NCI-H2196 (cell line): ENCODE results near the gene OR5D13.

ENCODE experiments used
- DNase-seq: peaks from one replicate; lab custom pipeline; 2025; ENCODE audit not compliant: unreplicated experiment; lab: John Stamatoyannopoulos, UW

Gene OR5D13, protein sequence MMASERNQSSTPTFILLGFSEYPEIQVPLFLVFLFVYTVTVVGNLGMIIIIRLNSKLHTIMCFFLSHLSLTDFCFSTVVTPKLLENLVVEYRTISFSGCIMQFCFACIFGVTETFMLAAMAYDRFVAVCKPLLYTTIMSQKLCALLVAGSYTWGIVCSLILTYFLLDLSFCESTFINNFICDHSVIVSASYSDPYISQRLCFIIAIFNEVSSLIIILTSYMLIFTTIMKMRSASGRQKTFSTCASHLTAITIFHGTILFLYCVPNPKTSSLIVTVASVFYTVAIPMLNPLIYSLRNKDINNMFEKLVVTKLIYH

DNA sequence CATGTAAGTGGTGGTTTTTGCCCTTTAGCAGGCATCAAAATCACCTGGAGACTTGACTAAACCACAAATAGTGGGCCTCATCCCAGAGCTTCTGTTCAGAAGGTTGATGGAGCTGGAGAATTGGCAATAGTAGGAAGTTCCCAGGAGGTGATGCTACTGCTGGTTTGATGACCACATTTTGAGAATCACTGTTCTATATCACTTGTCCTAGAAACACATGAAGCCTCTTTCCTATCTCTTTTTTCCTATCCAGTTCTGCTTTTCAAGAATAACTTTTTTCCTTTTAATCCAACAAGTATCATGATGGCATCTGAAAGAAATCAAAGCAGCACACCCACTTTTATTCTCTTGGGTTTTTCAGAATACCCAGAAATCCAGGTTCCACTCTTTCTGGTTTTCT, at the start of gene OR5D13:
TSS of gene OR5D13 (plus strand) at position 301 of the 400 bp plus-strand sequence. CDS start at position 301, 0 bp downstream.
- no peak for DNase-seq

DNA sequence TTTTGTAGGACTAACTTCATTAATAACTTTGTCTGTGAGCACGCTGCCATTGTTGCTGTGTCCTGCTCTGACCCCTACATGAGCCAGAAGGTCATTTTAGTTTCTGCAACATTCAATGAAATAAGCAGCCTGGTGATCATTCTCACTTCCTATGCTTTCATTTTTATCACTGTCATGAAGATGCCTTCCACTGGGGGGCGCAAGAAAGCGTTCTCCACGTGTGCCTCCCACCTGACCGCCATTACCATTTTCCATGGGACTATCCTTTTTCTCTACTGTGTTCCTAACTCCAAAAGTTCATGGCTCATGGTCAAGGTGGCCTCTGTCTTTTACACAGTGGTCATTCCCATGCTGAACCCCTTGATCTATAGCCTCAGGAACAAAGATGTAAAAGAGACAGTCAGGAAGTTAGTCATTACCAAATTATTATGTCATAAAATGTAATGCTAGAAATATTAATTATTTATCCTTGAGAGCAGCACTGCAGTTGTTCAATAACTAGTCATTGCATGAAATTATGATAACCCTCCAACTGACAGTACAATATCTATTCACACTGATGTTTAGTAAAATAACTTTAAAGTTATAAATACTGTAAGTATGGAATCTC, 46.4 kb upstream of the OR5D13 start:
- no peak for DNase-seq

DNA sequence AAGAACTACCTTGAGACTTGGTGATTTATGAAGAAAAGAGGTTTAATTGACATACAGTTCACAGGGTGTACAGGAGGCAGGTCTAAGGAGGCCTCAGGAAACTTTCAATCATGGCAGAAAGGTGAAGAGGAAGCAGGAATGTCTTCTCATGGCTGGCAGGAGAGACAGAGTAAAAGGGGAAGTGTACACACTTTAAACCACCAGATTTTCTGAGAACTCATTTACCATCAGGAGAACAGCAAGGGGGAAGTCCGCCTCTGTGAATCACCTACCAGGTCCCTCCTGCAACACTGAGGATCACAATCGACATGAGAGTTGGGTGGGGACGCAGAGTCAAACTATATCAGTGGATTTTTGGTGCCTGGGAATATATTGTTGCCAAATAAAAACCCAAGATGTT, 40.3 kb upstream of the OR5D13 start:
- DNase-seq = no peak

DNA sequence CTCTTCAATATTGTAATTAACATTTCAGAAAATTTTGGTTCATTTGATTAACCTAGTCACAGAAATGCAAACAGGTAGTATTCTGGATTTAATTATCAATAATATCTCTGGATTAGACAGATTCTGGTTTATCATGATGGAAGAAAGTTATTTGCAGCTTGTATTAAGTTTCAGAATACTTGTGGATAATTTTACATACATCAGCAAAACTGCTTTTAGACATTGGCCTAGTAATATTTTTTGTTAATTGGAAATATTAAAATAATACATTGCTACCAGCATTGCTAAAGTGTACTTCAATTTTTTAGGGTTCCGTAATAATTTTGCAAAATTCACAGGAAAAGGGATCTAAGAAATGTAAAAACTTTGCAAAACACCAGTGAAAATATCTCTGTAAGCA, 18.4 kb downstream of the OR5D13 start:
- DNase-seq = no peak

DNA sequence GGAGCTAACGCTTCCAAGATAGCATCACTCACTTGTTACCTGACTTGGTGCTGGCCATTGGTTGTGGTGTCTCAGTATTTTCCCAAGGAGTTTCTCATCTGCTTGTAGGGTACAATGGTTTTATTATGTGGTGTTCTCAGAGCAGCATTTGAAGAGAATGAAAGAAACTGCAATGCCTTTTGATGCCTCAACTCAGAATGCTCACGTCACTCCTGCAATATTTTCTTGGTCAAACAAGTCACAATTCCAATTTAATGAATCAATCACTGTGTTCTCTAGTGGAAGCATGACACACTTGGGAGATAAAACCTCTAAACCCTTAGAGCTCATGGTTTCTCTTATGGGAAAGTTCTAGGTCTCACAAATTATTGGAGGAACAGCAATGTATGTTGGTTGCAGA, 20.1 kb downstream of the OR5D13 start:
- no peak for DNase-seq

DNA sequence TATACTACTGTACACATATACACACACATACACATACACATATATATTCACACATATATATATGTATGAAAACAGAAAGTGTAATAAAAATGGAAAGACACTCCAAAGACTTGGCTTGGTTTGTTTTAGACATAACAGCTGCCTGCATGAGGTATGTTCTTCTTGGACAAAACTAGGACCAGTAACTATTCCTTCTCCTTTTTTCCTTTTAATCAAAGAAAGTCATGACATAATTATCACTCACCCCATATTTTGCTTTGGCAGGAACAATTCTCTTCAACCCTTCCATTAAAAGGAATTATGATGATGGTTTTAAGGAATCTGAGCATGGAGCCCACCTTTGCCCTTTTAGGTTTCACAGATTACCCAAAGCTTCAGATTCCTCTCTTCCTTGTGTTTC, 22.0 kb downstream of the OR5D13 start, which contains the start of gene OR5D14:
TSS of gene OR5D14 (plus strand) at position 301 of the 400 bp plus-strand sequence. CDS start at position 301, 0 bp downstream.
- no peak for DNase-seq

DNA sequence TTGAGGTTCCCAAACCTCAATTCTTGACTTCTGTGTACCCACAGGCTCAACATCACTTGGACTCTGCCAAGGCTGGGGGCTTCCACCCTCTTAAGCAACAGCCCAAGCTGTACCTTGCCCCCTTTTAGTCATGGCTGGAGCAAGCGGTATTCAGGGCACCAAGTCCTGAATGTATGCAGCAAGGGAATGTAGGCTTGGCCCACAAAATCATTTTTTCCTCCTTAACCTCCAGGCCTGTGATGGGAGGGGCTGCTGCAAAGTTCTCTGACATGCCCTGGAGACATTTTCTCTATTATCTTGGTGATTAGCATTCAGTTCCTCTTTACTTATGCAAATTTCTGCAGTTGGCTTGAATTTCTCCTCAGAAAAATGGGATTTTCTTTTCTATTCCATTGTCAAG, 33.0 kb downstream of the OR5D13 start:
- DNase-seq = no peak

DNA sequence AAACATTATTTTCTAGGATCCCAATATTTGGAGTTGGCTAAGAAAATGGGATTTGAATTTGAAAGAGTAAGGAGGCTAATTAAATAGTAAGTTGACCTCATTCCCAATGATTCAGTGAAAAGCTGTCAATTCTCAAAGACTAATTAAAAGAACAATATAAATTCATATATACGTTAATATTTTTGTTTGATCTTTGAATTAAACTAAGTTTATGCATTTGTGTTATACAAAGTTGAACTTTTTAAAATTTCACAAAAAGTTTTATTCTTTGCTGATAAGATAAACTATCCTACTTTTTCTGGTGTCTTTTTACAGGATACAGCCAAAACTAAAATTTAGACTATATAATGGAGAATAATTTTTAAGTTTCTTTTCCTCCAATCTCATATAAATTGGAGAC, 37.8 kb downstream of the OR5D13 start, which contains the start of gene OR5L1:
TSS of gene OR5L1 (plus strand) at position 301 of the 400 bp plus-strand sequence. CDS start 100 bp downstream, outside the sequence.
- DNase-seq = no peak

DNA sequence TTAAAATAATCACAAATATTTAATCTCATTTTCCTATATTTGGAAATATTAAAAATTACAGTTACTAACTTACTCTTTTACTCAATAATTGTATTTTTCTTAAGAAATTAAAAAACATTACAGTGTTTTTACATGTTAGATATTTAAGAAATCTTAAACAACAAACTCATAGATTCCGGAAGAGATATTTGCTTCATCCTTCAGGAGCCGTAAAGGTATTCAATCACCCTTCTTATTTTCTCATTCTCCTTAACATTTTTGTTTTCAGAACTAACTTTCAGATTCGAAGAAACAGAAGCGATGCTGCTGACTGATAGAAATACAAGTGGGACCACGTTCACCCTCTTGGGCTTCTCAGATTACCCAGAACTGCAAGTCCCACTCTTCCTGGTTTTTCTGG, 46.1 kb downstream of the OR5D13 start, which contains the start of gene OR5D18:
TSS of gene OR5D18 (plus strand) at position 301 of the 400 bp plus-strand sequence. CDS start at position 301, 0 bp downstream.
- DNase-seq = no peak
